IPS-11a (cell line): Measurements from ENCODE around the gene KRTAP19-8.

ENCODE experiments used
- H3K4me3 ChIP-seq: one replicate; pipeline ENCODE4 v1.5.1; 2013; ENCODE audit warnings: low read depth, low read length, control low read depth

The KRTAP19-8 gene, protein sequence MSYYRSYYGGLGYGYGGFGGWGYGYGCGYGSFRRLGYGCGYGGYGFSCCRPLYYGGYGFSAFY

DNA sequence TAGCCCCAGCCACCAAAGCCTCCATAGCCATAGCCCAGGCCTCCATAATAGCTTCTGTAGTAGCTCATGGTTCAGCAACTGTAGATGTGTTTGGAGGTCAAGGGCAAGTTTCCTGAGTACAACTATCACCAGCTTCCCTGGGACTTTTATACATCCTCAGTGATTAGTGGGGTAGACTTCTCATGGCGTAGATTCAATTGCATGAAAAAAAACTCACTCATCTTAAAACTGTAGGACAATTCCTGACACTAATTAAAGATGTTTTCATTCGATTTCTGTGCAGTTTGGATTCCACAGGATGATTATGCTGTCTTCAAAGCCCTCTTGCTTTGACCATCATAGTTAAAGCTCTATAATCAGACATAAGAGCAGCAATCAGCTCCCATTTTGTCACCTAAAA lies at the start of gene KRTAP19-8:
Gene KRTAP19-8, minus strand, starts transcription at position 101 of the 400 bp plus-strand sequence. Its CDS starts 33 bp downstream, at position 68.
- H3K4me3 ChIP-seq: no peak within 1 kb of the TSS

DNA sequence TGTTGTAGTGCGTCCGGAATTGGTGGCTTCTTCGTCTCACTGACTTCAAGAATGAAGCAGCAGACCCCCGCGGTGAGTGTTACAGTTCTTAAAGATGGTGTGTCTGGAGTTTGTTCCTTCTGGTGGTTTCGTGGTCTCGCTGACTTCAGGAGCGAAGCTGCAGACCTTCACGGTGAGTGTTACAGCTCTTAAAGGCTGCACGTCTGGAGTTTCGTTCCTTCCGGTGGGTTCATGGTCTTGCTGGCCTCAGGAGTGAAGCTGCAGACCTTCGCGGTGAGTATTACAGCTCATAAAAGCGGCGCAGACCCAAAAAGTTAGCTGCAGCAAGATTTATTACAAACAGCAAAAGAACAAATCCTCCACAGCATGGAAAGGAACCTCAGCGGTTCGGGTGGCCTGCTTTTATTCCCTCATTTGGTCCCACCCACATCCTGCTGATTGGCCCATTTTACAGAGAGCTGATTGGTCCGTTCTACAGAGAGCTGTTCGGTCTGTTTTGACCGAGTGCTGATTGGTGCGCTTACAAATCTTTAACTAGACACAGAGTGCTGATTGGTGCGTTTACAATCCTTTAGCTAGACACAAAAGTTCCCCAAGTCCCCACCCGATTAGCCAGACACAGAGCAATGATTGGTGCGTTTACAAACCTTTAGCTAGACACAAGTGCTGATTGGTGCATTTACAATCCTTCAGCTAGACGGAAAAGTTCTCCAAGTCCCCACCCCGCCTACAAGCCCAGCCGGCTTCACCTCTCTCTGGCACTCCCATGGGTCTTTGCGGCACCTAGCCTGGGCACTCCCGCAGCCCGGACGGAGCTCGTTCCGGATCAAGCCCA lies 49.6 kb upstream of the KRTAP19-8 start:
- H3K4me3 ChIP-seq: no peak overlapping the region

DNA sequence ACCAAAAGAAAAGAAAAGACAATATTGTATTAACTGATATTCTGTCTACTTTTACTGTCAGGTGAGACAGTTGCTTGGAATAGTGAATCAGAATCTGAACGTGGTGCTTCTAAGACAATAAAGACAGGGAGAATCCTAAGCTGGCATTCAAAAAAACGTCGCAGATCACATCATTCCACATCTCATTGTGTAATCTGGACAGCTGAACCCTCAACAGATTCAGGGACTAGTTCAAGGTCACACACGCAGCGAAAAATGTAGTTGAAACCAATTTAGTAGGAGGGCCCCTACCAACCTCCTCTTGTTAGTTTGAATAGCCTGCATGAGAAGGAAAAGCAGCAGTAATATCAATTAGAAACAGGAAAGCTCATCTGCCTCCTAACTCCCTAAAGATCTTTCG lies 46.4 kb upstream of the KRTAP19-8 start:
- no peak overlapping the region for H3K4me3 ChIP-seq

DNA sequence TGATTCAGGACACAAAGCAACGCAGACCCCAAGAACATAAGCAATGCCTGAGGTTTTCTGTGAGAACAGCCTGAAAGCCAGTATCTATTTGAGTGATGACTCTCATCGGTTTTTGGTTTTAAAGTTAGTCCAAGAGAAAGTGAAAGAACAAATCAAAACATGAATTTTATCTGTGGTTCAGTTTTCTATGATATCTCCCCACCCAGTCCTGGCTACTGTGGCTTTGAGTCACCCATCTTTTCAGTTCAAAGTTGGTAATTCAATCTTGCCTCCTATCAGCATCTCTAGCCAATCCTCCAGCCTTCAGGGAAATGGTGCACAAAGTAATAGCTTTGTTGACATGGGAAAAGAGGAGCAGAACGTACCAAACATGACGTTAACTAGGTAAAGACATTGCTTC lies 40.5 kb upstream of the KRTAP19-8 start:
- H3K4me3 ChIP-seq: no peak overlapping the region

DNA sequence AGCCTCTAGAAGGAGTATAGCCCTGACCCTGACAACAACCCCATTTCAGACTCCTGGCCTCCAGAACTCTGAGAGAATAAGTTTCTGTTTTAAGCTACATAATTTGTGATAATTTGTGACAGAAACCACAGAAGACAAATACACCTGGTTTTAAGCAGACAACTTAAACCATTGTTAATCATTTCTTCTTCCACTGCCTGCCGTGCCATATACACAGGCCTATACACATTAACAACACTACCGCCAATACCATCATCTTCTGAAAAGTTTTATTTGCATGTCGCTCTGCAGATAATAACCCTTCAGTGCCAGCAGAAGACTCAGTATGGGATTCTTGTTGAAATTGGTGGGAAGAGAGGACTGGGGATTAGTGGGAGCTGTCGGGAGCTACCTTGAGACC lies 39.9 kb upstream of the KRTAP19-8 start:
- no peak overlapping the region for H3K4me3 ChIP-seq

DNA sequence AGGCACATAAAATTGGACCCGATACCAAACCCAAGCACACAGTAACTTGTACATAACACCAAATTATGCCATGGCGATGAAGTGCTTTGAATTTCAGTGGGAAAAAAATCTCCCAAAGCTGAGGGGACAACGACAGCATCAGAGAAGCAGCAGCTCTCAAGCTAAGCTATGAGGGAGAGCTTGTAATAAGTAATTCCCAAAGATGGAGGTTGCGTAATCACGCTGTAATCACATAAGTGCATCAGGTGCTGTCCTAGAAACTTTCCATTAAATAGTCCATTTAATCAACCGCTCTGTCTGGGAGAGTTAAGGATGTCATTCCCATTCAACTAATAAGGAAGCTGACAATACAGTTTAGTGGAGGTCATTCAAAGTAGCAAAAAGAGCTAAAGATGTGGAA lies 37.6 kb upstream of the KRTAP19-8 start:
- no peak overlapping the region for H3K4me3 ChIP-seq

DNA sequence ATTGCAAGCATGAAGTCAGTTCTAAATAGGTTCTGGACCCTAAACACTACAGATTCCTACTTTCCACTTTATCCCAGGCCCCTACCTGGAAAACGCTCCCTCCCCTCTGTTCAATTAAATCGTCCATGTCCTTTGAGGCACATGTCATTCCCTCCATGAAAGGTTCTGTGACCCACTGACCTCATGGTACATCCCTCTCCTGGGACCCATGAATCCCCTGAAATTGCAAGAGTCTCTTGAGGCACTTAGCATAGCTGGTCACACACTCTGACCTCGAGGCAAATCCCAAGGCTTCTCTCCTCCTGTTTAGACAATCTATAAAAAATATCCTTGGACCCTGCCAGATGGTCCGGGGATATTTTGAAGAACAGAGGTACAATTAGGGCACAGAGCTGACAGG lies 34.3 kb upstream of the KRTAP19-8 start:
- H3K4me3 ChIP-seq: no peak overlapping the region

DNA sequence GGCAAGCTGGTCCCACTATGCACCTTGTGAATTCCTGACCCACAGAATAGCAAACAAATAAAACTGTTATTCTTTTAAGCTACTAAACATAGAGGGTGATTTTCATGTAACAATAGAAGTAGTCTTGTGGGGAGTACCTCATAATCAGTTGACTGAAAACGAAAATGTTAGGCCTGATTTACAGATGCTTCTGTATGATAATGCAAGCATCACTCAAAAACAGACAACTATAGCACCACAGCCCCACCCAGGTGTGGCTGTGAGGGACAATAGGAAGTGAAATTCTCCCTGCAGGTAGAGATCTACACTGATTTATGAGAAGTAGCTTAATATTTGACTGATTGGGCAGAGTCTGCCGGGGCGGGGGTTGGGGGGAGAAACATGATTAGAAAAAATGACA lies 26.5 kb upstream of the KRTAP19-8 start:
- no peak overlapping the region for H3K4me3 ChIP-seq

DNA sequence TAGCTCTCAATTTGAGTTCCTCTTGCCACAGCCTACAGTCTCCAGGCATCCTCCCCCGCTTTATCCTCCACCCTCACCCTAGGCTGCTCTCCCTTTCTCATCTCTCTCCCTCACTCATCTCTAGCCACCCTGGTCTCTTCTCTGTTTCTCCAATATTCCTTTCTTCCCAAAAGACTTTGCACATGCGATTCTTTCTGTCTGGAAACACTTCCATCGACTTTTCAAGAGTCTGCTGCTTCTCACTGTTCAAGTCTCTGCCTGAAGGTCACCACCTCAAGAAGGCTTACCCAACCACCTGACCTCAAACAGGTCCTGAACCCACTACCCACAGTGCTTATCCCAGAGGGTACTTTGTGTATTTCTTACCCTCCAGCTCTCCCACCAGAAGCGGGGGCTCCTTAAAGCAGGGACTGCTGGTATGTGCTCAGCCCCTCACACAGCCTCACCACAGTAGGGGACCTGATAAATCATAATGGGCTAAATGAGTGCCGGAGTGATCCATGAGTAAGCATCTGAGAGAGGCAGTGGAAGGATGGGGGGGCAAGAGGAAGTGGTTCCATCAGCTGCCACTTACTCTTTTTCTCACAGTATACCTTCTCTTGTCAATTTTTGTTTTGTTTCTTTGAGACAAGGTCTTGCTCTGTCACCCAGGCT lies 14.3 kb upstream of the KRTAP19-8 start:
- no peak overlapping the region for H3K4me3 ChIP-seq

DNA sequence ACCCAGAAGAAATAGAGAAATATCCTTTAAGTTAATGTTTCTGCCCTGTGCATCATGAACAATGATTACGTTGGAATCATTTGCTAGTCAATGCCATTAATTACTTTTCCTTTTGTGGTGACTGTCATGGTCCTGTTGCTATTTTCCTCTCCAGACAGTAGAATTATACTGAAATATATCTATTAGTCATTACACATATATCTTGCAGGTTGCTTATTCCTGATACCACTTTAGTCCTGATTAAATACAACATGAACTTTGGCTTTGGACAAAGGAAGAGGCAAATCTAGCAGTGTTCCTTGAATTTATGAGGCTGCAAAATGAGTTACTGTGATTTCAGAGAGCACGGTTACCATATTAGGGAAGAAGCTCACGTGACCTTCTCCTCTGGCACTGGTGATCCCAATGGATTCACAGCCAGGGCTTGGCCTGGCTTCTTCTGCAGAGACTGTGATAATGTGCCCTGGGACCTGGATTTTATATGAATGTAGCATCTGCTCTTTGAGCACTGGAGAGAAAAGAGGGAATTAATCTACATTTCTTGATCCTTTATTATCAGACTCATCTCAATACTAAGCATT lies 12.4 kb upstream of the KRTAP19-8 start:
- no peak overlapping the region for H3K4me3 ChIP-seq

DNA sequence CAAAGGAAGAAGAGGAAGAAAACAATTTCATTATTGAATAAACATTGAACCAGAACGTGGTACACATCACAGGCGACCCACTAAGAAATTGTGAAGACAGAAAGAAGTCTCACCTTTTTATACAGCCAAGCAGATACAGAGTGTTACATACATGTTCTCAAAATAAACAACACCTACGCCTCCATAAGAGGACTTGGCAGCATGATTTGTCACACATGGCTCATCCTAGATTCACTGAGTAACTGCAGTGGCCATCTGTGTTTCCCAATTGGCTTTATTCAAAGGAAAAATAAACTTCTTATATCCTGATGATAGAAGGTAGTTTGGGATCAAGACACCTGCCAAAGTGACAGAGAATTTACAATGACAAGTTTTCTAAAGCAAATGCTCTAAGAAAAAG lies 7.6 kb upstream of the KRTAP19-8 start:
- H3K4me3 ChIP-seq: no peak overlapping the region

DNA sequence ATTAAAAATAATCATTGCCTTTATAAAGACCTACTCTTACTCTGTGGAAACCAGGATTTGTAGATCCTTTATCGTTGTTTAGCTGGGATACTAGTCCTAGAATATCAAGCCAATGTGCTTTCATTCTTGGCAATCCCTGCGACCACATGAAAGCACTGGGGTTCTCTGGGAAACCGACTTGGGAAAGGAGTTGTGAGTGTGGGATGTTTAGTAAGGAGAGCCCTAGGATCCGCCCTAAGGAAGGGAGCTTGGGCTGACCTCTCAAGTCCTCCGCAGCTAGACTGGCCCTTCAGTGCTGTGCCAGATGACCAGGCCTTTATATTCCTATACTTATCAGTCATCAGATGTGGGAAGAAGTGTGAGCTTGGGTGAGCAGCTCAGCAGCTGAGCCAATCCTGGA lies 5.2 kb upstream of the KRTAP19-8 start:
- no peak overlapping the region for H3K4me3 ChIP-seq

DNA sequence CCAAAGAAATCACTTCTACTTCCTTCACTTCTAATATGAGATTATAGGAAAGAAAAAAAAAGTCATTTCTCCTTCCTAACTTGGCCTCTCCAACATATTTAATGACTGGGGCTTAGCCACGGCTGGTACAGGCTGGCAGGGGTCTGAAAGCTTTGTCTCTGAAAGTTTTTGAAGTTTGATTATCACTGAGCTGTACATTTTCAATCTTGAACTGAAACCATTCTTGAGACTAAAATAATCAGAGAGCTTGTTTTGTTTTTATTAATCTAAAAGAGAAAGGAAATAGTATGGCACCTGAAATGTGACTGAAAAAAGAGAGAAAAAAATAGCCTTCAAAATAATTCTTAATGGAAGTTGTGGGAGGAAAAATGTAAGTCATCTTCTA lies 3.8 kb upstream of the KRTAP19-8 start:
- H3K4me3 ChIP-seq: no peak overlapping the region

DNA sequence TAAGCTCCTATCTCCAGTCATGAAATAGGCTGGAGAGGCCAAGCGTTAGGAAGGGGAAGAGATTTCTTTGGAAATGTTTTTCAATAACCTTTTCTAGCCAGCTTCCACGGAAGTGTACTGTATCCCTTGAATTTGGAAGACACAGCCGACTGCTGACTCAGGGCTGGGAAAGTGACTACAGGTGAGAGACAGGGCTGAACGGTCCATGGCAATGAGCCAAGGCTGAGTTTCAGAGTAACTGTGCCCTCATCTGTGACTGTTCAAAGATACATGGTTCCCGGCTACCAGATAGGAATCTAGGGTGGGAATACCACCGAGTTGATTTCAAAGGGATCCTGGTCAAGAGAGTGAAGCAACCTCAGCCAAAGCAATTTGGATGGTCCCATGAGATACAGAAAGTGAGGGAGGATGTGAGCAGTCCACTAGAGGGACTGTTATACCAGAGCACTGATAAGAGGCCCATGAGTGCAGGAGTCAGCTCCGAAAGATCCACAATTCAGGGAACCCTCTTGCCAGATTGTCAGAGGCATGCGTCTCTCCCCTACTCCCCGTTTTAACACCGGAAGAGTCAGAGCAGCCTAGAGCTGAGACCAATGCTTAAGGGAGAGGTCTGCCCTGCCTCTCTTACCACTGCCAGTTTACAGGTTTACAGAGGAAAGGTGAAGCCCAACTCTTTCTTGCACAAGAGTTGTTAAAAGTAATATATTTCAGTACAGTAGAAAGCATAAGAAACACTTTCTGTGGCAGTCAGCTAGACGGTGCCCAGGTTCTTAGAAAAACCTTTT lies 3.2 kb upstream of the KRTAP19-8 start:
- H3K4me3 ChIP-seq: no peak overlapping the region

DNA sequence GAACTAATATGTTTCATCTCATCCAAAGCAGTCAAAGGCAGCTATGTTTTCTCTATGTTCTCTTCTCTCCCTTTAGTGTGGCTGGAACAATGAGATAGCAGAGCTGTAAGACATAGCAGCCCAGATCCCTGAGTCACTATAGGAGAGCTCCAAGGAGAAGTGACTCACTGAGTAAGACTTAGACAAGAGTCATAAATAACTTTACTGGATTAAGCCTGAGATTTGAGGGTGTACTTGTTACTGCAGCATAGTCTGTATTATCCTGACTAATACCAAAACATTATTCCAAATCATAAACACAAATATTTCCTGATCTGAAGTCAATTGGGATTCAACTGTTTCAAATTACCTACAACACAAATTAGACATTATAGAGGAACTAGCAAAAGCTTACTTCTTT lies 3.9 kb downstream of the KRTAP19-8 start:
- H3K4me3 ChIP-seq: no peak overlapping the region

DNA sequence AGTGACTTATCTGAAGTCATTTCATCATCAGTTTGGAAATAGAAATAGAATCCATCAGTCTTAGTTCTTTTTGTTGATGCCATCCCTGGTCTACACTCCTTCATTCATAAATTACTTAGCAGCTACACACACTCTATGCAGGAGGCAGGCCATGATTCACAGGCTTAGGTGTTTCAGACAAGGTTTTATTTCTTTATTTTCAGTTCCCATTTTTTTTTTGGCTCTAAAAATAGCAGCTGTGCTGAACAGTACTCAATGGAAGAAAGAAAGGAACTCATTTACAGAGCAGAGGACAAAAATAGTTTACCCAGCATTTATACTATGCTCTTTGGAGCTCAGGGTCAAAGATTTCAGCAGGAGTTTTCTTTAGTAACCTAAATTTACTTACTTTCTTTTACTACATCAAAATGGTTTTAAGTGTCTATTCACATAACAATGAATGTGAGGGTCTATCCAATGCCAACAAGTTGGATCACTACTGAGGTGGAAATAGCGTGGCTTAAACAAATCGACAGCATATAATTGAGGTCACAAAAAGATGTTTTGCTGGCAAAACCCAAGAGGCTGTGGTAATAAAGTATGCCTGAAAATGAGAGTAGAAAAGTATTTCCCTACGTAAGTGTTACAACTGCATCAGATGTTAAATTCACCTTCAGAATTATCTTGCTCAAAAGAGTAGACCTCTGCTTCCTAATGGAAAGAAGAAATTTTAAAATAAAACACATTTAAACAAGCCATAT lies 7.7 kb downstream of the KRTAP19-8 start:
- no peak overlapping the region for H3K4me3 ChIP-seq

DNA sequence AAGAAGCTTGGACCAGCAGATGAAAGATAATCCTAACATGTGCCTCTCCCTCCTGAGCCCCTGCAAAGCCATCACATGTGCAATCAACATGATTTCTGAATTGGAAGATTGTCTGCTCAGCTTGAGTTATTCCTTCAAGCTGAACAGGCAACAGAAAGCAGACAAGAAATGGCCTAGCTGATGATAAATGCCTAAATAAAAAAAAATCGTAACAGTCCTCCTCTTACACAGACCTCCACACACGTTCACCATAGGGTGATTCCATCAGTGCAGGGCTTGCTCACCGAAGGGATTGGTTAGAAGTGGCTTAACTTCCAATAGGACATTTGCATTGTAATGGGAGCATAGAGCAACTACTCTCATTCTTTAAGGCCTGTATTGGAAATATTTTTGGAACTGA lies 14.6 kb downstream of the KRTAP19-8 start:
- H3K4me3 ChIP-seq: no peak overlapping the region

DNA sequence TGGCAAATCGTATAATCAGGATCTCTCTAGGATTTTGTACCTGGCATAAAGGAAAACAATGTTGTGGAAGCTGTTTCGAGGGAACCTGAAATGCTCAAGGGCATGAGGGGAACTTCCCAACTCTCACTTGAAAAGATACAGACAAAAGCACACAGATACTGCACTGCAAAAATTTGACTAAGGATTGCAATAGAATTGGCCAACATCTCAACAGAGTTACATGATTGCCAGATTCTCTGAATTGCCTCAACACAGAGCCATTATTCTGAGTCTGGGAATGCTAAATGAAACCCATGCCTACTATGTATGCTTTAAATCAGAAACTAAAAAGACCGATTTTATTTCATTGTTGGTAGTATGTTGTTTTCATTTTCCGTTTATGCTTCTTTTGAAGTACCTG lies 16.0 kb downstream of the KRTAP19-8 start:
- no peak overlapping the region for H3K4me3 ChIP-seq

DNA sequence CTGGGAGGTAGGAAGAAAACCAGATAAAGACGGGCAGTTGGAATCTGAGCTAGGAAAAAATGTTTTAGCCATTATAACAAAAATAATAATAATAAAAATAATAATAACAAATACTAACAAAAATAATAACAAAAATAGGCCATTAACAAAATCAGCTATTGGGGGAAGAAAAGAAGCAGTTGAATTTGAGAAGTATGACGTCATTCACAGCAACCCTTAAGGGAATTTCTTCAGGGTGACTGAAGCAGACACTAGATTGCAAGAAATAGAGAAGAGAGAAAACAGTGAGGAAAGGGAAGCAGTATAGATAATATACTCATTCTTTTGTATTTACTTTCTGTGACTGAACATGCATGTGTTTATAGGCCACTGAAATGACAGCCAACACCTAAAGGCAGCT lies 20.0 kb downstream of the KRTAP19-8 start:
- no peak overlapping the region for H3K4me3 ChIP-seq

DNA sequence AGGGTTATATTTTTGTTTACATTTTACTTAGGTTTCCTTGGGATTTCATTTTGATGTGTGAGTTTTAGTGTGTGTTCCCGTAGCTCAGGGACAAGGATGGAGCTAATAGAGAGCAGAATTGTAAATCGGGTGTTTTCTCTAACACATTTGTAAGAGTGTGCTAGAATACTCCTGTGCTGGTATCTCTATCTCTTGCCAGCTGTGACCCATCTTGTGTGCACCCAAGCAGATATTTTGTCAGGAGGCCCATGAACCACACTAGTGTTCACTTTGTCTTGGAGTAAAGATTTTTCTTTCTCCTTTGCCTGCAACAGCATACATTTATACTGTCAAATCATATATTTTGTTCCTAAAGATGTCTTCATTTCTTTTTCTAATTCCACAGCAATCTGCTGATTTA lies 23.4 kb downstream of the KRTAP19-8 start:
- no peak overlapping the region for H3K4me3 ChIP-seq
